HG03457 (cell line): ENCODE measurements around the gene HIPK1.

Experiments
- ATAC-seq: cut with Tn5 transposase; IDR thresholded peaks from one replicate; pipeline ENCODE4 v1.9.1; 2021; ENCODE audit warnings: moderate number of reproducible peaks; ENCODE audit not compliant: unreplicated experiment

The HIPK1 gene

GRCh38 chr1:113928941-113929749 lies at the start of gene HIPK1:
Gene HIPK1 (plus strand): TSS chr1:113929324.
- peak; percentile 41 for ATAC-seq

GRCh38 chr1:113879739-113880038 lies 49.4 kb upstream of the HIPK1 start:
- no peak for ATAC-seq

- ATAC-seq = no peak
Observed at GRCh38 chr1:113881661-113882060, 47.5 kb upstream of the HIPK1 start.

GRCh38 chr1:113886417-113887401 lies 42.4 kb upstream of the HIPK1 start:
- no peak for ATAC-seq

GRCh38 chr1:113887402-113888175 lies 41.5 kb upstream of the HIPK1 start, which contains the start of gene BCL2L15:
Gene BCL2L15 (minus strand): TSS chr1:113887581. CDS start chr1:113887375, 206 bp downstream.
- no peak for ATAC-seq

- ATAC-seq = no peak
Observed at GRCh38 chr1:113890816-113891215, 38.3 kb upstream of the HIPK1 start.

GRCh38 chr1:113891631-113892220 lies 37.4 kb upstream of the HIPK1 start:
- ATAC-seq = no peak

- ATAC-seq = no peak
Observed at GRCh38 chr1:113893267-113893666, 35.9 kb upstream of the HIPK1 start.

GRCh38 chr1:113895098-113895497 lies 34.0 kb upstream of the HIPK1 start:
- no peak for ATAC-seq

GRCh38 chr1:113895961-113896360 lies 33.2 kb upstream of the HIPK1 start:
- ATAC-seq = no peak

GRCh38 chr1:113898241-113898814 lies 30.8 kb upstream of the HIPK1 start:
- ATAC-seq = no peak

GRCh38 chr1:113899111-113899510 lies 30.0 kb upstream of the HIPK1 start:
- ATAC-seq = no peak

GRCh38 chr1:113901191-113901590 lies 27.9 kb upstream of the HIPK1 start:
- ATAC-seq = no peak

GRCh38 chr1:113903501-113904292 lies 25.4 kb upstream of the HIPK1 start:
- ATAC-seq = no peak

- peak; percentile 15 for ATAC-seq
Observed at GRCh38 chr1:113904293-113904673, 24.8 kb upstream of the HIPK1 start.

- peak; percentile 83 for ATAC-seq
Observed at GRCh38 chr1:113904674-113905434, 24.3 kb upstream of the HIPK1 start, which contains the start of the genes AP4B1 and DCLRE1B. Gene AP4B1 (minus strand): TSS chr1:113904799. CDS start chr1:113904717, 82 bp downstream. Gene DCLRE1B (plus strand): TSS chr1:113905326. CDS start chr1:113905587, 261 bp downstream.

- peak; percentile 2 for ATAC-seq
Observed at GRCh38 chr1:113905435-113905861, 23.7 kb upstream of the HIPK1 start.

GRCh38 chr1:113912594-113913311 lies 16.4 kb upstream of the HIPK1 start:
- no peak for ATAC-seq
